ENCODE results near the gene SLC16A13.

Gene SLC16A13

DNA sequence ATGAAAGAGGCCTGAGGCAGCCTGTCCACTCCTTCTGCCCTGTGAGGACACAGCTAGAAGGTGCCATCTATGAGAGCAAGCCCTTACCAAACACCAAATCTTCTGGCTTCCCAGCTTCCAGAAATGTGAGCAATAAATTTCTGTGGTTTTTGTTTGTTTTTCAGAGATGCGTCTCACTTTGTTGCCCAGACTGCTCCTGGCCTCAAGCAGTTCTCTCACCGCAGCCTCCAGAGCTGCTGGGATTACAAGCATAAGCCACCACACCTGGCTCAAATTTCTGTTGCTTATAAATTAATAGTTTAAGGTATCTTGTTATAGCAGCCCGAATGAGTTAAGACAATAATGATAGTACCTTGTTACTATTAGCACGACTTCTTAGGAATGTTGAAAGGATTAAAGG is 20.6 kb downstream of the SLC16A13 start:
- H3K4me3 ChIP-seq (ENCODE audit: low read length): no peak overlapping the region
- no peak for TF ChIP-seq ZNF274 (IDR thresholded peaks at IDR 0.05; ENCODE audit: low read depth, low read length)

GRCh38 chr17:7058831-7059447 is 23.1 kb downstream of the SLC16A13 start:
- H3K4me3 ChIP-seq (ENCODE audit: low read length): no peak overlapping the region
- no peak for TF ChIP-seq ZNF274 (IDR thresholded peaks at IDR 0.05; ENCODE audit: low read depth, low read length)

- no peak for TF ChIP-seq ZNF274 (IDR thresholded peaks at IDR 0.05; ENCODE audit: low read depth, low read length)
- H3K4me3 ChIP-seq (ENCODE audit: low read length): no peak overlapping the region
Measured at GRCh38 chr17:7060165-7060891, 24.5 kb downstream of the SLC16A13 start.

- TF ChIP-seq ZNF274 (IDR thresholded peaks at IDR 0.05; ENCODE audit: low read depth, low read length): no peak
- no peak overlapping the region for H3K4me3 ChIP-seq (ENCODE audit: low read length)
Measured at GRCh38 chr17:7063518-7064094, 27.8 kb downstream of the SLC16A13 start.

DNA sequence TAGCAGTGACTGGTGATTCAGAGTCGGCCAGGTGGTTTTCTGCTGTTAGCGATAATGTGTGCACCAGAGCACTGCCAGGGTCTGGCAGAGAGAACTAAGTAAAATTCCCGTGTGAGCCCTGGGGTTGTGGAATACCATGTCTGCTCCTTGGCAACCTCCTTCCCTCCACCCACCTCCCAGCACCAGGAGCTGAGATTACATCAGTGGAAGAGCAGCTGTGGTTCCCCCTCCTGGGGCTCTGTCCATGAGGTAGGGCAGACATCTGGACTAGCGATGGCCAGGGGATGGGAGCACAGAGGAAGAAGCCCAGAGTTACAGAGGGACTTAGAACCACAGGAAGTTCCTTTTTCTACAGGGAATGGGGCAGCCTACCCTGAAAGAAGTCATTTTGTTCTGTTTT is 28.4 kb downstream of the SLC16A13 start:
- no peak overlapping the region for H3K4me3 ChIP-seq (ENCODE audit: low read length)
- no peak for TF ChIP-seq ZNF274 (IDR thresholded peaks at IDR 0.05; ENCODE audit: low read depth, low read length)

DNA sequence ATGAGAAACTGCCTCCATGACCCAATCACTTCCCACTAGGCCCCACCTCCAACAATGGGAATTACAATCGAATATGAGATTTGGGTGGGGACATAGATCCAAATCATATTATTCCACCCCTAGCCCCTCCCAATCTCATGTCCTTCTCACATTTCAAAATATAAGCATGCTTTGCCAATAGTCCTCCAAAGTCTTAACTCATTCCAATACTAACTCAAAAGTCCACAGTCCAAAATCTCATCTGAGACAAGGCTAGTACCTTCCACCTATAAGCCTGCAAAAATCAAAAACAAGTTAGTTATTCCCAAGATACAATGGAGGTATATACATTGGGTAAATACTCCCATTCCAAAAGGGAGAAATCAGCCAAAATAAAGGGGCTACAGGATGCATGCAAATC is 31.4 kb downstream of the SLC16A13 start:
- TF ChIP-seq ZNF274 (IDR thresholded peaks at IDR 0.05; ENCODE audit: low read depth, low read length): no peak
- no peak overlapping the region for H3K4me3 ChIP-seq (ENCODE audit: low read length)

DNA sequence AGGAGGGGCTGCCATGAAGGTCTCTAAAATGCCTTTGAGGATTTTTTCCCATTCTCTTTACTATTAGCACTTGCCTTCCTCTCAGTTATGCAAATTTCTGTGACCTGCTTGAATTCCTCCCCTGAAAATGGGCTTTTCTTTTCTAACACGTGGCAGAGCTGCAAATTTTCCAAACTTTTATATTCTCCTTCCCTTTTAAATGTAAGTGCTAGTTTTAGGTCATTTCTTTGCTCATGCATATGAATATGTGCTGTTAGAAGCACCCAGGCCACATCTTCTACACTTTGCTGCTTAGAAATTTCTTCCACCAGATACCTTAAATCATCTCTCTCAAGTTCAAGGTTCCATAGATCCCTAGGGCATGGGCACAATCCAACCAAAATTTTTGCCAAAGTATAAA is 32.5 kb downstream of the SLC16A13 start:
- TF ChIP-seq ZNF274 (IDR thresholded peaks at IDR 0.05; ENCODE audit: low read depth, low read length): no peak
- no peak overlapping the region for H3K4me3 ChIP-seq (ENCODE audit: low read length)

GRCh38 chr17:7070712-7071111 is 34.9 kb downstream of the SLC16A13 start:
- TF ChIP-seq ZNF274 (IDR thresholded peaks at IDR 0.05; ENCODE audit: low read depth, low read length): no peak

GRCh38 chr17:7072406-7072805 is 36.6 kb downstream of the SLC16A13 start:
- H3K4me3 ChIP-seq (ENCODE audit: low read length): no peak overlapping the region
- no peak for TF ChIP-seq ZNF274 (IDR thresholded peaks at IDR 0.05; ENCODE audit: low read depth, low read length)

More at GRCh38 chr17:7070712-7071111, 34.9 kb downstream of the SLC16A13 start:
- H3K4me3 ChIP-seq (ENCODE audit: low read length): no peak overlapping the region

GRCh38 chr17:7074931-7075330 is 39.1 kb downstream of the SLC16A13 start:
- H3K4me3 ChIP-seq (ENCODE audit: low read length): no peak overlapping the region
- TF ChIP-seq ZNF274 (IDR thresholded peaks at IDR 0.05; ENCODE audit: low read depth, low read length): no peak

- no peak overlapping the region for H3K4me3 ChIP-seq (ENCODE audit: low read length)
- TF ChIP-seq ZNF274 (IDR thresholded peaks at IDR 0.05; ENCODE audit: low read depth, low read length): no peak
Measured at GRCh38 chr17:7077911-7078546, 42.2 kb downstream of the SLC16A13 start.

GRCh38 chr17:7078711-7079110 is 42.9 kb downstream of the SLC16A13 start:
- no peak for TF ChIP-seq ZNF274 (IDR thresholded peaks at IDR 0.05; ENCODE audit: low read depth, low read length)
- H3K4me3 ChIP-seq (ENCODE audit: low read length): no peak overlapping the region

- TF ChIP-seq ZNF274 (IDR thresholded peaks at IDR 0.05; ENCODE audit: low read depth, low read length): no peak
- H3K4me3 ChIP-seq (ENCODE audit: low read length): no peak within 1 kb of the TSS
Measured at GRCh38 chr17:7079581-7080455, 44.0 kb downstream of the SLC16A13 start, which contains the start of gene CLEC10A. Gene CLEC10A (minus strand): TSS chr17:7080251. CDS start chr17:7078812, 1,439 bp downstream.
